Measurements from ENCODE around the gene BLACAT1. TPM values are rescaled to one million over a fixed set of nuclear protein-coding genes. Genes with fewer than 3 reads are reported as not detected.

Gene BLACAT1
- total and polyA plus RNA-seq, 2 of the 13 experiments (the other 11 are each of a cell fraction or from before 2014, with no cell fraction given): 1.2 to 2.8 TPM

DNA sequence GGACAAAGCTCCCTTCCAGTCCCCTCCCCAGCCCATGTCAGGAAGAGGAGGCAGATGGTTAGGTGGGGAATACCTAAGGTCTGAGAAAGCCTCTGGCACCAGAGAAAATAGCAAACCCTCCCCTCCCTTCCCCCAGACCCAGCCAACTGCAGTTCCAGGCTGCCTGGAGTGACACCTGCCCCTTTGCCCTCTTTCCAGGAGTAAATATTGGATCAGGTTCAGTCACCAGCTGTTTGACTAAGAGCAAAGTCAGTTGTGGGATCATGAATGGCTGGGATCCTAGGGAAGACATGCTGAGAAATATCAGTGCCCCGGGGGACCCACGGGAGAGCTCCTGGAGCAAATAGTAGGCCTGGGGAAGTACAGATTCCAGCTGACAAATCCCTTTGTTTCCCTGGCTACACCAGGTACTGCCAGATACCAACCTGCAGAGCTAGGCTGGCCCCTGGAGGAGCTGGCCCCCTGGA is 36.4 kb upstream of the BLACAT1 start (continued):
- TF ChIP-seq BORCS8-MEF2B (CRISPR knock-in tag; IDR thresholded peaks at IDR 0.05): 0 out of 2 replicates have a peak, but pooled peaks have one; percentile 57
- TF ChIP-seq, protein P1, sequence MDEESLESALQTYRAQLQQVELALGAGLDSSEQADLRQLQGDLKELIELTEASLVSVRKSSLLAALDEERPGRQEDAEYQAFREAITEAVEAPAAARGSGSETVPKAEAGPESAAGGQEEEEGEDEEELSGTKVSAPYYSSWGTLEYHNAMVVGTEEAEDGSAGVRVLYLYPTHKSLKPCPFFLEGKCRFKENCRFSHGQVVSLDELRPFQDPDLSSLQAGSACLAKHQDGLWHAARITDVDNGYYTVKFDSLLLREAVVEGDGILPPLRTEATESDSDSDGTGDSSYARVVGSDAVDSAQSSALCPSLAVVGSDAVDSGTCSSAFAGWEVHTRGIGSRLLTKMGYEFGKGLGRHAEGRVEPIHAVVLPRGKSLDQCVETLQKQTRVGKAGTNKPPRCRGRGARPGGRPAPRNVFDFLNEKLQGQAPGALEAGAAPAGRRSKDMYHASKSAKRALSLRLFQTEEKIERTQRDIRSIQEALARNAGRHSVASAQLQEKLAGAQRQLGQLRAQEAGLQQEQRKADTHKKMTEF (CRISPR knock-in tag; IDR thresholded peaks at IDR 0.05): peak; percentile 62
- TF ChIP-seq SMYD3 (CRISPR knock-in tag; IDR thresholded peaks at IDR 0.05): no peak
- TF ChIP-seq ZNF781 (CRISPR knock-in tag; IDR thresholded peaks at IDR 0.05; ENCODE audit: borderline replicate concordance, not compliant biosample characterization): no peak
- no peak for TF ChIP-seq FOXC1 (CRISPR knock-in tag; IDR thresholded peaks at IDR 0.05; ENCODE audit: borderline replicate concordance)
- 0 out of 2 replicates have a peak, but pooled peaks have one; percentile 53 for TF ChIP-seq ZSCAN29 (CRISPR knock-in tag; conservative IDR thresholded peaks at IDR 0.05)
- TF ChIP-seq, protein P2, sequence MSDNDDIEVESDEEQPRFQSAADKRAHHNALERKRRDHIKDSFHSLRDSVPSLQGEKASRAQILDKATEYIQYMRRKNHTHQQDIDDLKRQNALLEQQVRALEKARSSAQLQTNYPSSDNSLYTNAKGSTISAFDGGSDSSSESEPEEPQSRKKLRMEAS (IDR thresholded peaks at IDR 0.05): peak; percentile 57; the same call in 1 of the 2 replicates
- TF ChIP-seq FOXK2 (IDR thresholded peaks at IDR 0.05): peak; percentile 75; the same call in 1 of the 2 replicates
- TF ChIP-seq KDM6A (CRISPR knock-in tag; IDR thresholded peaks at IDR 0.05; ENCODE audit: low read depth): peak; percentile 58; the same call in 1 of the 2 replicates
- TF ChIP-seq HMG20B (CRISPR knock-in tag; conservative IDR thresholded peaks at IDR 0.05): no peak
- 0 out of 2 replicates have a peak, but pooled peaks have one; percentile 18 for TF ChIP-seq ZMYM2 (CRISPR knock-in tag; IDR thresholded peaks at IDR 0.05)
- TF ChIP-seq RCOR2 (CRISPR knock-in tag; IDR thresholded peaks at IDR 0.05): no peak
- TF ChIP-seq EEA1 (CRISPR knock-in tag; IDR thresholded peaks at IDR 0.05; ENCODE audit: borderline replicate concordance): no peak
- TF ChIP-seq ZBTB1 (CRISPR knock-in tag; IDR thresholded peaks at IDR 0.05; ENCODE audit: borderline replicate concordance): no peak
- TF ChIP-seq, protein P3, sequence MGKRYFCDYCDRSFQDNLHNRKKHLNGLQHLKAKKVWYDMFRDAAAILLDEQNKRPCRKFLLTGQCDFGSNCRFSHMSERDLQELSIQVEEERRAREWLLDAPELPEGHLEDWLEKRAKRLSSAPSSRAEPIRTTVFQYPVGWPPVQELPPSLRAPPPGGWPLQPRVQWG (CRISPR knock-in tag; IDR thresholded peaks at IDR 0.05; ENCODE audit: borderline replicate concordance, low read depth): no peak
- no peak for TF ChIP-seq CCAR2 (optimal IDR thresholded peaks at IDR 0.05; ENCODE audit: low read depth, low read length)
- TF ChIP-seq TBP (CRISPR knock-in tag; IDR thresholded peaks at IDR 0.05): no peak
- no peak for TF ChIP-seq FLYWCH1 (CRISPR knock-in tag; IDR thresholded peaks at IDR 0.05)
- TF ChIP-seq YEATS2 (CRISPR knock-in tag; IDR thresholded peaks at IDR 0.05; ENCODE audit: borderline replicate concordance): 0 out of 2 replicates have a peak, but pooled peaks have one; percentile 28
- no peak for TF ChIP-seq NCOA5 (CRISPR knock-in tag; IDR thresholded peaks at IDR 0.05)
- no peak for TF ChIP-seq GABPA (IDR thresholded peaks at IDR 0.05; ENCODE audit: low read depth, low read length)
- peak; percentile 44; the same call in 1 of the 2 replicates for TF ChIP-seq GABPA (CRISPR knock-in tag; IDR thresholded peaks at IDR 0.05; ENCODE audit: low read depth)
- peak; percentile 78 for TF ChIP-seq FOSL2 (CRISPR knock-in tag; IDR thresholded peaks at IDR 0.05)
- TF ChIP-seq, protein P4, sequence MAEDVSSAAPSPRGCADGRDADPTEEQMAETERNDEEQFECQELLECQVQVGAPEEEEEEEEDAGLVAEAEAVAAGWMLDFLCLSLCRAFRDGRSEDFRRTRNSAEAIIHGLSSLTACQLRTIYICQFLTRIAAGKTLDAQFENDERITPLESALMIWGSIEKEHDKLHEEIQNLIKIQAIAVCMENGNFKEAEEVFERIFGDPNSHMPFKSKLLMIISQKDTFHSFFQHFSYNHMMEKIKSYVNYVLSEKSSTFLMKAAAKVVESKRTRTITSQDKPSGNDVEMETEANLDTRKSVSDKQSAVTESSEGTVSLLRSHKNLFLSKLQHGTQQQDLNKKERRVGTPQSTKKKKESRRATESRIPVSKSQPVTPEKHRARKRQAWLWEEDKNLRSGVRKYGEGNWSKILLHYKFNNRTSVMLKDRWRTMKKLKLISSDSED (CRISPR knock-in tag; IDR thresholded peaks at IDR 0.05): no peak
- TF ChIP-seq, protein P5, sequence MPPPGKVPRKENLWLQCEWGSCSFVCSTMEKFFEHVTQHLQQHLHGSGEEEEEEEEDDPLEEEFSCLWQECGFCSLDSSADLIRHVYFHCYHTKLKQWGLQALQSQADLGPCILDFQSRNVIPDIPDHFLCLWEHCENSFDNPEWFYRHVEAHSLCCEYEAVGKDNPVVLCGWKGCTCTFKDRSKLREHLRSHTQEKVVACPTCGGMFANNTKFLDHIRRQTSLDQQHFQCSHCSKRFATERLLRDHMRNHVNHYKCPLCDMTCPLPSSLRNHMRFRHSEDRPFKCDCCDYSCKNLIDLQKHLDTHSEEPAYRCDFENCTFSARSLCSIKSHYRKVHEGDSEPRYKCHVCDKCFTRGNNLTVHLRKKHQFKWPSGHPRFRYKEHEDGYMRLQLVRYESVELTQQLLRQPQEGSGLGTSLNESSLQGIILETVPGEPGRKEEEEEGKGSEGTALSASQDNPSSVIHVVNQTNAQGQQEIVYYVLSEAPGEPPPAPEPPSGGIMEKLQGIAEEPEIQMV (CRISPR knock-in tag; IDR thresholded peaks at IDR 0.05; ENCODE audit: low read depth): 0 out of 2 replicates have a peak, but pooled peaks have one; percentile 45
- no peak for TF ChIP-seq ZNF567 (CRISPR knock-in tag; IDR thresholded peaks at IDR 0.05; ENCODE audit: borderline replicate concordance)
- no peak for TF ChIP-seq ZNF180 (CRISPR knock-in tag; IDR thresholded peaks at IDR 0.05; ENCODE audit: borderline replicate concordance, low read depth)

Measured in HepG2 (cell line).